Germinal center (tissue), 1 donor: Measurements from ENCODE around the gene TBC1D10A.
A peak's percentile ranks its signal among the peaks of the same experiment; 100 is the strongest.

Source experiments
- DNase-seq: peaks from one replicate; pipeline ENCODE4 v3.0.0; 2012; ENCODE audit warnings: mixed read lengths, low spot score

The TBC1D10A gene

DNA sequence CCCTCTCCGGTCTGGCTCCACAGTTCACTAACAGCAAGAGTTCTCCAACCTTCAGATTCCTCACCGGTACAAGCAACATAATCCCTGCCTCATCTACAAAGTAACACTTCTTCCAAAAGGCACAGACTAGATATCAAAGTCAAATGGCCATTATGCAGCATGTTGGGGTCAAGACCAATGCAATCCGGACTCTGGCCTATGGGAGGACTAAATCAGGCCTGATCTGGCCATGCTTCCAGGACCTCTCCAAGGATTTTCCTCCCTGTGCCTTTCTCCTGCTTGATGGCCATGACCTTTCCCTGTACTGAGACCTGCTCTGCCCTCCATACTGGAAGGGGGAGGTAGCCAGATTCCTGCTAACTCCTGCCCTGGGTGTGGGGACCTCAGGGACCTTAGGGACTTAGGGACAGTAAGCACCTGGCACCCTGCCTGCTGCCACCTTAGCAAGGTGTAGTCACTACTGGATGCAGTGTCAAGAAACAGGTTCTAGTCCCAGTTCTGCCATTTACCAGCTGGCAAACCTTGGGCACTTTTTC is 6.7 kb downstream of the TBC1D10A start:
- DNase-seq: no peak

DNA sequence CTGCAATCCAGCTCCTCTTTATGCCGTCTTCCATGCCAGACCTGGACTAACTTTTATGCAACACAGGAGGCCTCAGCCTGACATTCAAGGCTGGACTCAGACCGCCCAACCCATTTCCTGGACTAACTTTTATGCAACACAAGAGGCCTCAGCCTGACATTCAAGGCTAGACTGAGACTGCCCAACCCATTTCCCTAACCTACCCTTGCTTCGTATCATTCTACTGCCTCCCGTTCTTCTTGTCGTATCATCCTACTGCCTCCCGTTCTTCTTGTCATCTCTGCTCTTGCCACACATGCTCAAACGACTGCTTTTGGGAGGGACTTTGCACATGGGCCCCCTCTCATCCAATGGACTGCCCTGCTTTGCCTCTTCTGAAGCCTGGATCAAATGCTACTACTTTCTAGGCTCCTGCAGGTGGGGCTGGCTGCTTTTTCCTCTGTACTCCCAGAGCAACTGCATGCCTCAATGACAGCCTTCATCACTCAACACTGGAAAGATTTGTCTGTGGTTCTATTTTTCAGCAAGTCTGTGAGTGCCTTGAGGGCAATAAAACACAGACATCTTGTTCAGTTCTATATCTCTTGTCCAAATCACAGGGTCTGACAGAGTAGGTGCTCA is 7.8 kb downstream of the TBC1D10A start:
- no peak for DNase-seq

DNA sequence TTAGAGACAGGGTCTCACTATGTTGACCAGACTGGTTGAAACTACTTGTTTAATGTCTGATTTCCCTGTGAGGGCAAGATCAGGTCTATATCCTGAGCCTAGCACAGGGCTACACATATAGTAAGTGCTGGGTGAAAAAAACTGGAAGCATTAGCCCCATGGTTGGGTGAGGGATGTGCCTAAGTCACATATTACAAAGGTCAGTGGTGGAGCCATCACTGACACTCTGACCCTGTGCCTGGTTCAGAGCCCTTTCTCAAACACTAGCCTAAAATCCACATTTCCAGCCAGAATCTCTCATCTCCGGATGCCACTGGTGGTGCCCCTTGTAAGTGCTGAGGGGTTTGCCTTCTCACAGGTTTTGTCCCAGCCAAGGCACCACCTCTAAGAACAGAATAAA is 9.0 kb downstream of the TBC1D10A start:
- DNase-seq: no peak

DNA sequence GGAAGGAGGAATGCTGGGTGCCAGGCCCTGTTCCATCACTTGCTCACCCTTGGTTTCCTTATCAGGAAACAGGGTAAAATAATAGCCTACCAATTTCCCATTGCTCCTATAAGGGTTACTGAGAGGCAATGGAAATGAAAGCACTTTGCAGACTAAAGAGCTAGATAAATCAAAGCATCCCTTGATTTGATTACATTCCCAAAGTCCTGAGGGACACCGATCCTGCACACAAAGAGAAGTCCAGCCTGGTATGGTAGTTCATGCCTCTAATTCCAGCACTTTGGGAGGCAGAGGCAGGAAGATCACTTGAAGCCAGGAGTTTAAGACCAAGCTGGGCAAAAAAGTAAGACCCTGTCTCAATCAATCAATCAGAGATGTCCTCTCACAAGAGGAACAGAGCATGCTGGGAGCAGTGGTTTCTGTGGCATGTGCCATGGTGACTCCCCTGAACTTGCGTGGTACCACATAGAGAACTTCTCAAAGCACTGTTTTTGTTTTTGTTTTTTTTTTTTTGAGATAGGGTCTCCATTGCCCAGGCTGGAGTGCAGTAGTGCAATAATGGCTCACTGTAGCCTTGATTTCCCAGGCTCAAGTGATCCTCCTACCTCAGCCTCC is 10.7 kb downstream of the TBC1D10A start:
- DNase-seq: no peak

DNA sequence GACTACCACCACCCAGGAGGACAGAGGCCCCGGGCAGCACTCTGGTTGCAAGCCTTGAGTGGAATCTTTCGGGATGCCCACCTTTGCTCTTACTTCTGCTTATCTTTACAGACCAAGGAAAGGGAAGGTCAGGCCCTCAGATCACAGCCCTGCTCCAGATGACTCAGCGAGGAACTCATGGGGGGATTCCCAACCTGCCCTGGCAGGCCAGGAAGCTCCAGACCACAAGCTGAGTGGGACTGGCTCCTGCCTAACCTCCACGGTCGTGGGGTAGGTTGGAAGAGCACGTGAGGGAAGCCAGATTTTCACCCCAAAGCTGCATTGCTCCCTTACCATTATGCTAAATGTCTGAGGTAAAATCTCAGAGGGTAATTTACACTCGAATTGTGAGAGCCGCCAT is 11.8 kb downstream of the TBC1D10A start:
- no peak for DNase-seq

DNA sequence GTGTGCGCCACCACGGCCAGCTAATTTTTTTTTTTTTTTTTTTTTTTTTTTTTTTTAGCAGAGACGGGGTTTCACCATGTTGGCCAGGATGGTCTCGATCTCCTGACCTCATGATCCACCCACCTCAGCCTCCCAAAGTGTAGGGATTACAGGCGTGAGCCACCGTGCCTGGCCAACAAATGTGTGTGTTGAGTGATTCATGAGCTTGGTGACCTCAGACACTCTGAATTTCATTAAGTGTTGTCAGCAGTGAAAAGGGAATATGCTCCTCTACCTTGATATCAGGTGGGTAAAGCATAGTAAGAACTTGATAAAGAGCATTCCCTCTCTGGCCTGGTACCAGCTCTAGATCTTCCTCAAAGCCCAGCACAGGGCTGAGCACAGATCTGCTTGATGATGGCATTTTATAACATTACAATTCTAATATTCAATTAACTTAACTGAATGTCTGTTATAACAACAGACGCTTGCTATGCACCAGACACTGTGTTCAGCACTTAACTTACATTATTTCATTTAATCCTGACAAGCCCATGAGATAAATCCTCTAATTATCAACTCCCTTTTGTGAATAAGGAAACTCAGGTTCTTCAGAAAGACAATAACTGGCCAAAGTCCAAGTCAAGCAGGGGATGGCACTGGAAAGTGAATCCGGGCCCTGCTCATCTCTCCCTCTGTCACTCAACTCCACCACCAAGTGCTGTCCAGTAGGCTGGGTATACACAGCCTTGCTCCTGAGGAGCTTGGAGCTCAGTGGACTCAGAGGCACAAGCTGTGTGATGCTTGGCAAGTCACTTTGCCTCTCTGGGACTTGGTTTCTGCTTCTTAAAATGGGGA is 13.0 kb downstream of the TBC1D10A start:
- no peak for DNase-seq

DNA sequence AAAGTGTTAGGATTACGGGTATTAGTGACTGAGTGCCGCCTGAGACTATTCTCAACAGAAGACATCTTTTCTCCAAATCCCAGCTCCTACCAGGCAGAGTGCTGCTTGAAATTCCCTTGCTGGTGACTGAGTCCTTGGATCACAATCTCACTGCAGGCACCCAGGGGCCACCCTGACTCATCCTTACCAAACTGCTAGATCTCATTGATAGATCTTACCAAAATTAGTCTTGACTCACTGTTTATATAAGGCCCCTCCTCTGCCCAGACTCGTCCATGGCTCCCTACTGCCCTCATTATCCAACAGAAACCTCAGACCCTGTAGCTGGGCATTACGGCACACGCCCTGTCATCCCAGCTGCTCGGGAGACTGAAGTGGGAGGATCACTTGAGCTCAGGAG is 14.7 kb downstream of the TBC1D10A start:
- no peak for DNase-seq

DNA sequence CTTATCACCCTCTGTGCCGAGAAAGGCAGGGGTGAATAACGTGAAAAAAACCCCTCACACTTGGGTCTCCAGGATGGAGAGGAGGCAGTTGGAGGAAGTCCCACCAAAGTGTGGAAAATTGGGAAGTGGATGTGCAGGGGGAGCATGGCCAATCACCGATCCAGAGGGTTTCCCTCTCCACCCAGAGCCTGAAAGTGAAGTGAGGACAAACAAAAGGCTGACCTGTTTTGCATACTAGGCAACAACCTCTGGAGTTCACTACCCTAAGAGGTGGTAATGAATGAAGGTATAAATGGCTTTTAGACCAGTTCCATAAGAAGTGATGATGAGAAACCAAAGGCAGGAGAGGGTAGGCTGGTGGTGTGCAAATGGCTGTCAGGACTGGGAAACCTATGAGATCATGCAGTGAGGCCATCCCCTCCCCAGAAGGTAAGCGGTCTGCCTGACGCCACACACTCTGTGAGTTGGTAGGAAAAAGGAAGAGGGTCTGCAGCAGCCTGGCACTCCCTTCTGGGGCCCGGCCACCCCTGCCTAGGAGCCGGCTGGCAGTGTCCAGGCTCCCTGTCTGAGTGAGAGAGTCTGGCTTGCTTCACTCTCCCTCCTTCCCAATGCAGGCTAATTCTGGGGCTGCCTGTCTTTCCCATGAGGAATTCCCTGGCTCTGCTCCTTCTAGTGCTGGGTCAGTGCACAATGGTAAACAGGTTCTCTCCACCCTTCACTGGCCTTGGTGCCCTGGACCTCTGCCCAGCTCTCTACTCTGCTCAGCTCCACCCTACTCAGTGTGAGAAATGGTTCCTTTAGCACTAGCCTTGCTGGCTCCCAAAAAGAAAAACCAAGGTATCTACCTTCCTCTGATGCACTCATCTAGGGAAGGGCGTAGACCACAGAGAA is 15.6 kb downstream of the TBC1D10A start:
- no peak for DNase-seq

DNA sequence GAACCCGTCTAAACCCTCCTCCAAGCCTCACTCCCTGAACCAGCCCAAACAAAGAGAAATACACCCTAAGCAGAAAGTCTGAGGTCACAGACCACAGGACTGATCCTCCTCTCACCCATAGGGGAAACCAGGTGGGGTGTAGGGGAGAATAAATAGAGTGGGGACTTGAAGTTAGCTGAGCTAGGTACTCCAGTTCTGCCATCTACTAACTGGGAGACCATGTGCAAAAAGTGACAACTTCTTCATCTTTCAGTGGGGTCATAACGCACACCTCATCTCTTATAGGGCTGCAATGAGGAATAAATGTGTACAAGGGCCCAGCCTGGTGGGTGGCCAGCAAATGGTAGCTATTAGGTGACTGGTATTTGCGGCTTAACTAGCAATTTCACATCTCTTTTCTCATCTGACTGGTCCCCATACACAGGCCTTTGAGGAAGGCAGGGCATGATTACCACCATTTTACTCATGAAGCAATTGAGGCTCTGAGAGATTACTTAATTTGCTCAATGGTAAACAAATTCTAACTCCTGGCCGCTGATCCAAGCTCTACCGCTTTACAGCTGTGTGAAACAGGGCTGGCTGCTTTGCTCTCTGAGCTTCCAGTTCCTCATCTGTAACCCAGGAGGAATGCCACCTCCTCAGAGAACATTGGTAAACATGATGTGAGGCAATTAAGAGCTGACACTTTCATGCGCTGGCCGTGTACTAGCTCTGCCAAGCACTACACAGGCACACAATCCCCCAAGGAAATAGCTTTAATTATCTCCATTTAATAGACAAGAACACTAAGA is 16.6 kb downstream of the TBC1D10A start:
- DNase-seq: peak; percentile 11

DNA sequence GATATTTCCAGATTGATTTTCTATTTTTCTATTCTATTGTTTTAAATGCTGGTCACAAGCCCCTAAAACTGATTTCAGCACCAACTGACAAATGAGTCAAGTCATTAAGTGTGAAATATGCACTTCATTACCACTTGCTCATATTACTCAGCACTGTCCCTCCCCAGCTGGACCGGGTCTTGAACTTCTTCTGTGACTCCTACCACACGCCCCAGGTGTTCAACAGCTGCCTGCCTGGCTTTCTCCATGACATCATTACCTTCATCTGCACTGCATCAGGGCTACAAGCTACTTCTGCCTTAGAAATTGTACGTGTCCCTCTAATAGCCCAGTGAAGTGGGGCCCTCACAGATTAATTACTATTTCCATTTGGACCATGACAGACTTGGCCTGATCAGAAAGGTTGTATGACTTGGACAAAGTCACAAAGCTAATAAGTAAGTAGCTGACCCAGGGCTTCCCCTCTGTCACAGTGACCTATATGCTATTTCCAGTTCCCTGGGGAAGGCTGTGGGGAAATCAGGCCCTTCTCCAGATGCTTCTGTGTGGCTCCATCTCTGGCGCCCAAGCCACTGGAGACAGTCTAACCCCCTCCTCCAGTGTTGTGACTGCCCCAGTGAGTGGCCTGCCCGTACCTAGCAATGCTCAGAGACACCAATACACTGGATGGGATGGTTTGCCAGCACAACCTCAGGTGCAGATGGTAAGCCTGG is 18.1 kb downstream of the TBC1D10A start:
- DNase-seq: peak; percentile 33

DNA sequence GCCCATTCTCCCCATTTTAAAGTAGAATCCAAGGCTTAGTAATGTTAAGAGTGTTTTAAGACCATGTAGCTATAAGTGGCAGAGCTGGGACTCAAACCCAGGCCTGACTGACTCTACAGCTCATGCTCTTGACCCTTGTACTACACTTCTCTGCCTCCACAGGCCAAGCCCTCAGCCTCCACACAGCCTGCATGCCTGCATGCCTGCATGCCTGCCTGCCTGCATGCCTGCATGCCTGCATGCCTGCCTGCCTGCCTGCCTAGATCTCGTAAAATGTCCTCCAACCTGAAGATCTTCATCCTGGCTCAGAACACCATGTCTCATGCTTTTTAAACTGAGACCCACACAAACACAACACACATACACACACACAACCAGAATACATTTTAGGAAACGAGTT is 18.6 kb downstream of the TBC1D10A start:
- no peak for DNase-seq

DNA sequence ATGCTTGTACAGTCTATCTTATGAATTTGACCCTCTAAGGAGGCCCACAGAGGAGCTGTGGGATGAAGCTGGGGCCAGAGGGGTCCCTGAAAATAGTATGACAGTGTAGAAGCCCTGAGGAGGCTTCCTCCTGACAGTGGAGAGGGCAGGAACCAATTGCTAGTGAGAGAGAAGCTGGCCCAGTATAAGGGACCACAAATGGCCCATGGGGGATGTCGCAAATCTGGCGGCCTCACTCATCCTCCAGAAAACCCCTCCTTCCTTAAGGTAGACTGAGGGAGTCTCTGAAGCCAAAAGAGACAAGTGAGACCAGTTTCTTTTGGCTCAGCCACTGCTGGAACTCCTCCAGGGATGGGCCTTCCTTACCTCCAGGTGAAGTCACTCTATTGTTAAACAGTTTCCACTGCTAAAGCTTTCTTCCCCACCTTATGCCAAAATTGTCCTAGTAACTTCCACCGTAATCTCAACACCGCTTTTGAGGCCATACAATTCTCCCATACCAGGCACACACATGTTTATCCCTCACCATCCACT is 19.6 kb downstream of the TBC1D10A start:
- no peak for DNase-seq

DNA sequence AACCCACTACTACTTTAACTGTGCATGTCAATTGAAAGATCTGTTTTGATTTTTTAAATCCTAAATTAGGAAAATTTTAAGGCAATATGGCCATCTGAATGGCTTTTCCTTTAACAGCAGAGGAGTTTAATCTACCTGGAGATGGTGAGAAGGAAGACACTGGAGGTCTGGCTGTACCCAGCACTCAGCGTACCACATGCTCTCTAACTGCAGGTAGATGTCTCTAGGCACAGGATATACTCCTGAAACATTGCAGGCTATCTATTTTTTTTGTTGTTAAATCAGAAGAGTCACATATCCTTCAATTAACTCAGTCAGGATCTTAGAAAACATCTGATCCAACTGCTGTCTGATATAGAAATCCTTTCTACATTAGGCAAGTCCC is 20.1 kb downstream of the TBC1D10A start:
- DNase-seq: peak; percentile 15

DNA sequence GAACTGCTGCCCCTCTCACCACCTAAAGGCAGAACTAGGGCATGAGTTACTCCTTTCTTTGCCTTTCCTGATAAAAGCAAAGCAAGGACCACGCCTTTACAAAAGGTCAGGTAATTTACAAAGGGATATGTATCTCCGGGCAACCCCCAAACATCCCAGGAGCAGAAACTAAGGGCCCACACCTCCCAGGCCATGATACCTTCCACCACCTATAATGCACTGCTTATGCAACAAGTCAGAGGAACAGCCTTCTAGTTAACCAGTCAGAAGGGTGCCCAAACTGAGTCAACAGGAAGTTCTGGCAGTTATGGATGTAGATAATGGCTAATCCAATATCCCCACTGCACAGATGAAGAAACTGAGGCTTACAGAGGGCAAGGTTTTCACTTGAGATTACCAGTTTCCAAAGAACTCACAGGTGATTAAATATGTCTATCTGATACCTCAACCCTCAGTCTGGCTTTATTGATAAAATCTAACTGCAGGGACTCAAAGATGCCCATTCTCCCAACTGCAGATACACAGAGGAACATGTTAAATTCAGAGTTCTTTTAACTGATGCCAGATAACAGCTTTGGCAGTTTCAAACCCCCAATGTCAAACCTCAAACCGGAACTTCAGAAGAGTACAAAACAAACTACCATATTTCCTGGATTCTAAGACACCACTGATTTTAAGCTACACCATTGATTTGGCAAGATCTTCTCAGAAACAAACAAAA is 20.7 kb downstream of the TBC1D10A start:
- peak; percentile 51 for DNase-seq

DNA sequence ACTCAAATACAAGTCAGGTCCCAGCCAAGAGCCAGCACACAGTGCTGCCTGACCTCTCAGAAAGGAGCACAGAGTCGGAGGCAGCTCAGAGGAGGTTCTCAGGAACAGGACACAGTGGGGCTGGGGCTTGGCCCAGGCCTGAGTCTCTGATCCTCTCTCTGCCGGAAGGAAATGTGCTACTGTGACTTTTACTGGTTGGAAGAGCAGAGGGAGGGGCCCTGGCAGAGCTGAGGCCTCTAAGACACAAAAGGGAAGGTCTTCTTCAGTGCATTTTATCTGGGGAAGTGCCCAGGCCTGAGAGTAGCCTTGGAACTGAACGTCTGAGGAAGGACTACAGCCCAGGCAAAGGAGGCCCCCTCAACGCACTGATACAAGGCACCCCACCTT is 21.2 kb downstream of the TBC1D10A start:
- DNase-seq: peak; percentile 71

DNA sequence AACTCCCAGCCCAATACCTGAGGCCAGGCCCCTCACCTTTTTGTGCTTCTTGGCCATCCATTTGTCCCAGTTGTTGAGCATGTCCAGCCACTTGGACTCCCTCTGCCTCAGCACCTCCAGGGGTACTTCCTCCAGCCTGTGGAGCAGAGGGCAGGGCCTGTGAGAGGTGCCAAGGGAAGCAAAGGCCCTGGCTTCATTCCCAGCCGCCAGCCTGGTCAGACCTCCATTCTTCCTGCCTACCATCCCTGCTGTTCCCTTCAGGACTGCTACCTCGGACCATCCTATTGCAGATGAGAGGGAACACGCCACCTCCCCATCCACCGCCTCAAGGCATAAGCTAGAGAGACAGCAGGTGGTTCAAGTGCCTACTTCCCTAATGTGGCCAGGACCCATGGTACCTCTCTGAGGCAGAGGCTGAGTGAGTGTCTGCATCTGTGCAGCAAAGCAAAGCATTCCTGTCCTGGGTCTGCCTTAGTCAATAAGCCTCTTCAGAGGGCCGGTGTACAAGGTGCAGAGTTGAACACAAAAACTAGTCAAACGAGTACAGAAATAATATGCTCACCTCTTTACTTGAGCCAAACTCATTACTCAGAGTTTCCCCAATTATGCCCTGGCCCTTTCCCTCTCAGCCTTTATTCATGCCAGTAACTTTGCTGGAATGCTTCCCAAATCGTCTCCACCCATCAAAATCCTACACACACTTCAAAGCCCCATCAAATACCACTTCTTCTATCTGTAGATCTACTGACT is 22.1 kb downstream of the TBC1D10A start:
- peak; percentile 76 for DNase-seq

DNA sequence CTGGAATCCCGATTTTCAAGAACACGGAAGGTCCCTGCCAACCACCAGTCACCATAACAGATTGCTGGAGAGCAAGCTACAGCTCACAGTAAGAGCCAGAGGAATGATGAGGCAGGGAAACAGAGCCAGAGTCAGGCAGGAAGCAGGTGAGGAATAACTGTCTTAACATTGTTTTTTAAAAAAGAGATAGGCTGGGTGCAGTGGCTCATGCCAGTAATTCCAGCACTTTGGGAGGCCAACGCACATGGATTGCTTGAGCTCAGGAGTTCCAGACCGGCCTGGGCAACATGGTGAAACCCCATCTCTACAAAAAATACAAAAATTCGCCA is 24.0 kb downstream of the TBC1D10A start:
- no peak for DNase-seq

DNA sequence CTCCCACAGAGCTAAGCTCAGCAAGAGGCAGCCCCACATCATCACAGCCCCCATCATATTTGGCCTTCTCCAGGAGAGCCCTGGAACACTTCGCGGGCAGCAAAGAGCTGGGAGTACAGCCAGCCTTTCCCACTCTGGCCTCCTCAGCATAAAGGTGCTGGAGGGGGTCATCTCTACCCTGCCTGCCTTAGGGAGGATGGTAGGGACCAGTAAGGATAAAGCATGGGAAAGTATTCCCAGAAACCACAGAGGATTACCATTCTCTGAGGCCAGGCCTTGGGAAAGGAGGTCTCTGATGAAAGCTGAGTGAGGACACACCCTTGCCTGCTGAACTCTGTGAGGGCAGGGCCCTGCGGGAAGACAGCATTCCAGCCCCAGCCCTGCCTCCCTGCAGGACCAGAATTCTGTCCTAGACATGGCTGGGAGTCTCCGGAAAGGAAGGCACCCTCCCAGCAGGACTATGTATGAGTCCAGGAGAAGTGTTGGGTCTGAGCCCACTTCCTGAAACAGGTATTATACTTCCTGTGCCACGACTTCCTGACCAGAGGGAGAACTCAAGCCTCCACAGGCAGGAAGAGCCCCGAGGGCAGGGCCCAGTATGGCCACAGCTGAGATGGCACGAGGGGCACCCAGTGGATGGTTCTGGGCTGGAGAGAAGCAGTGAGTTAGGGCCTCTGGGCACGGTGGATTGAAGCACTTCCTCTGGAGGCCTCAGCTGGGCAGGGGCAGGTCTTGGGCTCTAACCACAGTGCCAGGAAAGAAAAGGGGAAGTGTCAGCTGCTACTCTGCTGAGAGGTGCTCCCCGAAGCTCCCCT is 24.5 kb downstream of the TBC1D10A start:
- peak; percentile 54 for DNase-seq
